Measurements from ENCODE around the gene ARHGAP31.

- no peak for TF ChIP-seq POLR2AphosphoS5 (IDR thresholded peaks at IDR 0.05; ENCODE audit: low read depth, low read length)
- no peak for TF ChIP-seq SIN3A (IDR thresholded peaks at IDR 0.05; ENCODE audit: borderline replicate concordance, insufficient read depth, low read length)
- TF ChIP-seq REST (IDR thresholded peaks at IDR 0.05; ENCODE audit: insufficient read depth in 1 of 2, low read depth in 2 of 2, low read length in 2 of 2) = no peak
- no peak for TF ChIP-seq FOXP2 (optimal IDR thresholded peaks at IDR 0.05; ENCODE audit: borderline replicate concordance, extremely low read depth, extremely low read length, insufficient read depth)
Observed at GRCh38 chr3:119310071-119310470, 15.9 kb downstream of the ARHGAP31 start.

Measured in PFSK-1 (cell line).